HG02759 (cell line): ENCODE measurements around the gene DNAJB5.
"Not testable (repeated sequence)": the region's sequence is repeated elsewhere in the genome, so short reads cannot be mapped to it uniquely, and the experiment has no call there.

Experiments used
- ATAC-seq: cut with Tn5 transposase; IDR thresholded peaks from one replicate; pipeline ENCODE4 v1.9.1; 2021; ENCODE audit warnings: mild to moderate bottlenecking, moderate library complexity; ENCODE audit not compliant: unreplicated experiment

The DNAJB5 gene

GRCh38 chr9:34998266-34998665 is 8.7 kb downstream of the DNAJB5 start:
- ATAC-seq: no peak

GRCh38 chr9:34999576-34999975 is 10.0 kb downstream of the DNAJB5 start:
- ATAC-seq: no peak

DNA sequence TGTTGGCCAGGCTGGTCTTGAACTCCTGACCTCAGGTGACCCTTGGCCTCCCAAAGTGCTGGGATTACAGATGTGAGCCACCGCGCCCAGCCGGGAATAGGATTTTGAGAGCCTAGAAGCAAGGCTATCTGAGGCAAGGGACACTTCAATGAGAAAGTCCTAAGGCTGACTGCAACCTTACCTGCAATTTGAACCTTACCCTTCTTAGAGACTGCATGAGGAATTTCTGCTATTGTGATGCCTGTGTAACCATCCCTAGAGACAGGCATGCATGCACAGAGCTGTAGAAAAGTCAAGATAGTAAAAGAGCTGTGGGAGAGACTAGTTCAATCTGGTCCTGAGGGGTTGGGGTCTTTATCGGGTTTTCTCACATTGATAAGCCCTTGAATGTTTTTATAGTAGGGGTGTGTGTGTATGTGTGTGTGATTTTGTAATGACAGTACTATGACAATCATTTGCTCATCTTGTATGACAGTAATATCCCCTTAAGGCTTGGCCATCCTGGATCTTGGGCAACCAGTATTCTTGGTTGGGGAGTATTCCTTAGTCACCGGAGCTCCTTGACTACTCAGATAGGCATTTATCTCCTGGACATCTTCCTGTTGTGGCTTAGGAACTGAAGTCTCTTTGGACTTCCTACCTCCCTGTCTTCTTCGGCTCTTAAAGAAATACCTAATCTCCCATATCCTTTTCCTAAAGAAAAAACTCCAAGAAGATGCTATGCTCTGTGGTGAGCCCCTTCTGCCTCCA is 11.2 kb downstream of the DNAJB5 start:
- ATAC-seq: no peak

DNA sequence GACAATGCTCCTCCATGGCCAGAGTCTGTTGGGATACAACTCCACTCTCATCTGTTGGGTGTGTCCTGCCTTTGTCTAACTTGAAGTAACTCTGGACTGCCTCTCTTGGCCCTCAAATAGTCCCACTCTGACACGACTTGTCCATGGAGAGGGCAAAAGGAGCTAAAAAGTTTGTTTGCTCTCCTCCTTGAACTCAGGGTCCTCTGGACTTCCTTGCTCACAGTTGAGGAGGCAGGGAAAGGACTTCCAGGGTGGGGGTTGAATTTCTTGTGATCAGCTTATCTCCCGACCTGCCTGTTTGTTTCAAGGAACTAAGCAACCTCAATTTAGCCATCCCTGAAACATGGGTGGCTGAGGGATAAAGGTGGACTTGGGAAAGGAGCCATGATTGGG is 11.7 kb downstream of the DNAJB5 start:
- ATAC-seq: no peak

DNA sequence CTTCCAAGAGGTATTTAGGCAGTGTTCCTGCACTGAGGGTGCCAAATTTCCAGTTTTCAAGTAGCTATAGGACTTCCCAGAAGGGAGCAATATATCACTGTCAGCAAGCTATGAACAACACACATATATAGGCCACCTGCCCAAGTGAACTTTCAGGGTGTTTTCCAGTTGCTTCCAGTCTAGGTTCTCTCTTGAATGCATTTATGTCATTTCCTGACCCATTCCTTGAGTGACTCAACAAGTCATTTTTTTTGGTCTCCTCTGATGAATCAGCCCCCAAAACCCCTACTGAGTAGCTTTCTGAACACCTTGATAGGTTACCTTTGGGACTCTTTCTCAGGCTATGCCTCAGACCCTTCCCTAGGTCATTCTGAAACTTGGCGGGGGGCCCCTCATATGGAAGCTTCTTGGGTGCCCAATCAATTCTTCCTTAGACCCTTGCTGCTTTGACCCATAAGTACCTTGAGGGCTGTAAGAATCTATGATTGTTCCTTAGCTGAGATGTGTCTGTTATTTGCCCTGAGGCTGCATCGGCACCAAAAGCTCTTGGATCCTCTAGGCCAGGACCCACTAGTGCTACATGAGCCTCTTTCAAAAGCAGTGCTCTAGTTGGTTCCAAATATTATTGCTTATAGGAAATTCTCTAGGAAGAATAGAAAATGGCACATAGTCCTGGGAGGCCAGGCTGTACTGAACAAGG is 12.4 kb downstream of the DNAJB5 start:
- ATAC-seq: no peak

GRCh38 chr9:35002623-35003022 is 13.1 kb downstream of the DNAJB5 start:
- ATAC-seq: no peak

GRCh38 chr9:35004299-35004698 is 14.8 kb downstream of the DNAJB5 start:
- not testable (repeated sequence) for ATAC-seq

- no peak for ATAC-seq
These were observed 20.9 kb downstream of the DNAJB5 start for GRCh38 chr9:35010351-35010958.

- no peak for ATAC-seq
These were observed 25.0 kb downstream of the DNAJB5 start for GRCh38 chr9:35014517-35014916.

GRCh38 chr9:35023443-35023842 is 33.9 kb downstream of the DNAJB5 start:
- not testable (repeated sequence) for ATAC-seq

DNA sequence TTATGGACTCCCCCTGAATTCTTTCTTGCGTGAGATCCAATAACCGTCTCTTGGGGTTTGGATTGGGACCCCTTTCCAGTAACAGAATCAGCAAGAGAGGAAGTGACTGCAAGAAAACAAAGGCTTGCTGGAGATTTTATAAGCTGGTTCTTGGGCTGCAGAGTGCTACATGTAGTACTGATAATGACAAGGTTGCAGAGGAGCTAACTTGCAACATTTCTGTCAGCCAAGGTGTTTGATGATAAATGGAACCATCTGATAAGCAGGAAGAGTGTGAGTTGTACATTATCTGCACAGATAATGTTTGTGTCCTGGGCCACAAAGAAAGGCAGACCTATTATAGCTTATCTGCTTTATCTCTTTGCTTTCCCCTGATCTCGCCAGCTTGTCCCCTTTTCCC is 37.1 kb downstream of the DNAJB5 start:
- no peak for ATAC-seq

GRCh38 chr9:35027374-35027773 is 37.8 kb downstream of the DNAJB5 start:
- no peak for ATAC-seq

DNA sequence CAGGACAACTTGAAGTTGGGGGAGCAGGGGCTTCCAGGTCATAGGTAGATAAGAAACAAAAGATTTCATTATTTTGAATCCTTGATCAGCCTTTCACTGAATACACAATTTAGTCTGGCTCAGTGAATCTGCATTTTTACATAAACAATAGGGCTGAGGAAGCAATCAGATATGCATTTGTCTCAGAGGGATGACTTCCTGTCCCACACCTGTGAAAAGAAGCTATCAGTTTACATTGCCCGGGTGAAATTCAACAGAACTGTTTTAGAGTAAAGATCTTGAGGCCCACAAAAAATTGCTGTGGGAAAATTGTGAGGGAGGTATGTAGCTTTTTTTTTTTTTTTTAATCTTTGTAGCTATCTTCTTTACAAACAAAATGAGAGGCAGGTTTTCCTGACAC is 38.3 kb downstream of the DNAJB5 start:
- ATAC-seq: no peak

DNA sequence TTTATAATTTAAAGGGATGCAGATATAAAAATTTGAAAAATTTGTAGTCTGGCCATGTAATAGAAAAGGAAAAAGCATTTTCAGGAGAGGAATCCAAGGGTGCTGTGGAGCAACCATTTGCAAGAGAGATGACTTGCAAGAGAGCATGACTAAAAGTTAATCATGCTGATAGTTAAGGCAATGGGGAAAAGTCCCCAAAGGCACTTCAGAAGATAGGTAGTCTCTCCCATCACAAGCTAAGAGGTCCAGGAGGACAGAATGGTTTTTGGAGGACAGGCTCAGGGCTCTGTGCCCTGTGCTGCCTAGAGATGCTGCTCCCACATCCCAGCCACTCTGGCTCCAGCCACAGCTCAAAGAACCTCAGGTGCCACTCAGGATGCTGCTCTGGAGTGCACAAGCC is 38.8 kb downstream of the DNAJB5 start:
- ATAC-seq: no peak

DNA sequence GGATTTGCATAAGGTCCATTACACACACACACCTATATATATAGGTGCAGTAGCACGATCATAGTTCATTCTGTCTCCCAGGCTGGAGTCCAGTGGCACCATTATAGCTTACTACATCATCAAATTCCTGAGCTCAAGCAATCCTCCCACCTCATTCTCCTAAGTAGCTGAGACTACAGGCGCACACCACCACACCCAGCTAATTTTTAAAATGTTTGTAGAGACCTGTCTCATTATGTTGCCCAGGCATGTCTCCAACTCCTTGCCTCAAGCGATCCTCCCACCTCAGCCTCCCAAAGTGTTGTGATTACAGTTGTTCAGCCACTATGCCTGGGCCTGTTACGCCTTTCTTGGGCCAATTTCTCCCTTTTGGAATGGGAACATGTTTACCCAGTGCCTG is 39.7 kb downstream of the DNAJB5 start:
- no peak for ATAC-seq

DNA sequence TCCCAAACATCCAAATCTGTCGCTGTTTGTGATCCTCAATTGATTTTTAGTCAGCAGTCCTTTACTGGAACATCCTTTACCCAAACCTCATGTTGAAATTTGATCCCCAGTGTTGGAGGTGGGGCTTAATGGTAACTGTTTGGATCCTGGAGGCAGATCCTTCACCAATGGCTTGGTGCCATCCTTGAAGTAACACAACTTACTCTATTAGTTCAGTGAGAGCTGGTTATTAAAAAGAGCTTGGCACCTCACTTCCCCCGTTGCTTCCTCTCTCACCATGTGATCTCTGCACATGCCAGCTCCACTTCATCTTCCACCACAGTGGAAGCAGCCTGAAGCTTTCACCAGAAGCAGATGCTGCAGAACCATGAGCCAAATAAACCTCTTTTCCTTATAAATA is 40.3 kb downstream of the DNAJB5 start:
- no peak for ATAC-seq

DNA sequence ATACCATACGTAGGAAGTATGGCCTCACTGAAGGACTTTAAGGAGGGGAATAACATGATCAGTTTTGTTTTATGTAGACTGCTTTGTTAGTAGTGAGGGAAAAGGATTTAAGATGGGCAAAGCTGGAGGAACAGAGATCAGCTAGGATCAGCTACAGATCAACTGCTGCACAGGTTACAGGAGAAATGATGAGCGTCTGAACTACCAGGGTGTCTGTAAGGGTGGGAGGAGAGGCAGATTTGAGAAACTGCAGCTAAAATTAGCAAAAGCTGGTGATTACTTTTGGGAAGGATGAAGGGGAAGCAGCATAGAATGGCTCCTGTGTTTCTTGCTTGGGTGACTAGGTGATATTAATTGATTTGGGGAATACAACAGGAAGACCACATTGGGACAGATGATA is 43.6 kb downstream of the DNAJB5 start:
- ATAC-seq: no peak

DNA sequence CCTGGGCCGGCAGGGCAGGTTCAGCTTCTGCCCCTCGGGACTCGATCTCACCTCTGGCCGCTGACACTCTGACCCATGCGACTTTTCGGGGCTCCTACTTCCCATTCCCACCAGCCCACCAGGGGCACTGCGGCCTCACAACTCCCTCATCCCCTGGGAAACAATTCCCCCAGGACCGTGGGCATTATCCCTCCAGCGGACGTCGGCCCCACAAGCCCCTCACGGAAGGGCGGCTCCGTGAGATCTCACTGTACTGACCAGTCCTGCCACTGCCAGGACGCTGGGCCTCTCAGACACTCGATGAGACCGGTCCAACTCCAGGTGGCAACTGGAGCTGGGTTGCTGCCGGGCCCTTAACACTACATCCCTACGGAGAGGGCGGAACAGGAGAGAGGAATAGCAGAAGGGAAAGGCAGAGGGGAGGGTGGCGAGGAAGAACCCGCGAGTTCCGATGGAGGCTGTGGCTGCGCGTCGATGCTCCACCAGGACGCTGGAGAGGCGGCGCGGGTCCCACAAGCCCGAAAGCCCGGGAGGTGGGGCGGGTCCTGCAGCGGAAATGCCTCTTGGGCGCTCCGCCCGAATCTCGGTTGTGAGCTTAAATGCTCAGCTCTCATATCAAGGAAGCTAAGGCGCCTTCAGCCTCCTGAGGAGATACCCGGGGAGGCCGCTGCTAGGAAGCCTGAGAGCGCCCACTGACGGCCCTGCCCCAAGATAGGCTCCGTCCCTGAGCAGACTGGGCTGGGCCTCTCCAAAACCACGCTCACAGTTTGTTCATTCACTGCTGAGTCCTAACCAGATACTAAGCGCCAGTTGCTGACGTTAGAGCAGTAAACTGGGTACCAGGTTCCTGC is 46.5 kb downstream of the DNAJB5 start:
- no peak for ATAC-seq

DNA sequence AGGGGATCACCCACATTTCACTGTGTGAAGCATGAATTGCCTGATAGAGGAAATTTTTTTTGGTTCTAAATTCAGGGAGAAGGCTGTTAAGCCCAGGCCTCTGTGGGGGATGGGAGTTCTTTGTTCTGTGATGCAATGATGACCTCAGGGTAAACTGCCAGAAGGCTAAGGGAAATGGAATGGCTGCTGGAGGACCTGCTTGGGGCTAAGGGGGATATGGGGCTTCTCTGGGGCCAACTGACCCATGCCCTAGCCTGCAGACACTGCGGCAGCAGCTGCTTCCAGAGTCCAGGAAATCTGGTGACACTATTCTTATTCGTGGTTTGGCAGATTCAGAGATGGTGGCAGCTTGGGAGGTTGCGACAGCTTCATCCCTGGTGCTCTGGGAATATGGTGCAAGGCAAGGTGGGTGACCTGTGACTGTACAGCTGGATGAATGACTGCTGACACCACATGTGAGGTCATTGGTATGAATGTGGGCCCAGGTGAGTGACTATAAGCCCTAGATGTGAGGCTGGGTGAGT is 52.6 kb downstream of the DNAJB5 start:
- ATAC-seq: no peak

DNA sequence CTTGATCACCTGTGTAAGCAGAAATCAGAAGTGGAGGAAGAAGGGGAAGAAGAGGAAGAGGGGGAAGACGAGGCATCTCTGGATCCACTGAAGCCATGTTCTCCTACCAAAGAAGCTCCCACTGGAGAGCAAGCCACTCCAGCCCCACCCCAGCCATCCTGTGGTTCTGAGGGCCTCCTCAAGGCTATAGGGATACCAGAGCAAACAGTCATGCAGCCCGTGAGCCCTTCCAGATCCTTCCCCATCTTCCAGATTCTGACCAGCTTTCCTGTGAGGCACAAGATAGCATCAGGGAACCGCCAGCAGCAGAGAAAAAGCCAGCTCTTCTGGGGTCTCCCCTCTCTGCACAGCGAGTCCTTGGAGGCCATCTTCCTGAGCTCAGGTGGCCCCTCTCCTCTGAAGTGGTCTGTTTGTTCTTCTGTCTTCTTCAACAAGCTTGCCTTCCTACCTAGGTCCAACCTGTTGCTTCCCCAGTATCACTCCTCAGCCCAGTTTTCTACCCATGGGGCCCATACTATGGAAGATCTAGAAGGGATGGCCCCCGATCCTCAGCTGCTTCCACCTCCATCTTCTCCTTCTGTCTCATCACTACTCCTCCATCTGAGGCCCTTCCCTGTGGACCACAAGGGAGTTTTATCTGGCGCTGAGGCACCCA is 53.5 kb downstream of the DNAJB5 start:
- ATAC-seq: no peak

DNA sequence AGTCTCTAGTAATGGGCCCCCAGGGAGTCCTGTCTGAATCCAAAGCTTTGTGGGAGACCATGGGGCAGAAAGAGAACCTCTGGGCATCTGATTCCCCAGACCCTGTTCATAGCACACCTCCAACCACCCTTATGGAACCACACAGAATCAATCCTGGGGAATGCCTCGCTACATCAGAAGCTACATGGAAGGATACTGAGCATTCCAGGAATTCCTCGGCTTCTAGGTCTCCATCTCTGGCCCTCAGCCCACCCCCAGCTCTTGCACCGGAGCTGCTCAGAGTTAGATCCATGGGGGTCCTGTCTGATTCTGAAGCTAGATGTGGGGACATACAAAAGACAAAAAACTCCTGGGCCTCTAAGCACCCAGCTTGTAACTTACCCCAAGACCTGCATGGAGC is 54.5 kb downstream of the DNAJB5 start:
- ATAC-seq: no peak
